ENCODE results near the gene RPS6KA5. TPM values are rescaled to one million over a fixed set of nuclear protein-coding genes. Genes with fewer than 3 reads are reported as not detected.

The RPS6KA5 gene
- total RNA-seq, 1 experiment from 2014 or later: 8.6 TPM

DNA sequence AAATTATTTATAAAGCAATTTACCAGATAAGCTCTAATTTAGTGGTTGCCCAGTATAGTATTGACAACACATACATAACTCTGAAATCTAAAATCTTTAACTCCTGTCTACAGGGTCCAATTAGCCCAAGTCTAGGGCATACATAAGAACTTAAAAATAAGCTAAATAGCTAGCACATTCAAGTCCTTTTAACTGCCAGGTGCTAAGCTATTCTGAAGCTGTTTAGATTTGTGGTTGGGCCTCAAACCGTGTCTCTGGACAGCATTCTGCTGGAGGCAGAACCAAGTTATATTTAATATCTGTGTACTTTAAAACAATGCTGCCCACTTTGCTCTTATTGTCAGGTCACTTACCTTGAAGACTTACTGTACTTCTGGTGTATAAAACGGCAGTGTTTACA lies 19.0 kb downstream of the RPS6KA5 start:
- CTCF ChIA-PET: no interaction called here
- intact Hi-C loops (cut with micrococcal nuclease): no loop called here
- Histone ChIP-seq H4K20me1 (ENCODE audit: low read length) (no peaks in the 10 kb centered on the region), H3K9ac (ENCODE audit: low read length) (no peak overlapping the region), H2AFZ (ENCODE audit: low read length) (no peak overlapping the region), H3K36me3 (ENCODE audit: low read depth, low read length) (no peaks in the 10 kb centered on the region), H3K4me2 (ENCODE audit: low read length) (no peak overlapping the region), H3K27me3 (ENCODE audit: low read length) (no peaks in the 10 kb centered on the region), H3F3A (ENCODE audit: low read length, unreplicated experiment) (no peaks in the 10 kb centered on the region), H3K4me3 (ENCODE audit: low read length) (no peak overlapping the region), H3K79me2 (ENCODE audit: low read length) (no peaks in the 10 kb centered on the region), H3K4me1 (ENCODE audit: insufficient read depth, low read length) (no peaks in the 10 kb centered on the region), H3K27ac (ENCODE audit: low read length) (no peak overlapping the region), H3K9me3 (ENCODE audit: low read length) (no peaks in the 10 kb centered on the region), H3K9me2 (replicated peaks; ENCODE audit: low read length) (no peaks in the 10 kb centered on the region)
- POLR2A ChIA-PET (ENCODE audit: unreplicated experiment): interaction anchor here (0.6 kb wide), 1 partner anchor 14 kb away, joined by 4 read pairs; no protein-coding TSS in a partner anchor
- no peak for DNase-seq
- TF ChIP-seq EZH2phosphoT487 (IDR thresholded peaks at IDR 0.05; ENCODE audit: borderline replicate concordance, low read length) (no peak), EZH2 (IDR thresholded peaks at IDR 0.05; ENCODE audit: low read length, unreplicated experiment) (no peak)
- TF ChIP-seq, protein P1, sequence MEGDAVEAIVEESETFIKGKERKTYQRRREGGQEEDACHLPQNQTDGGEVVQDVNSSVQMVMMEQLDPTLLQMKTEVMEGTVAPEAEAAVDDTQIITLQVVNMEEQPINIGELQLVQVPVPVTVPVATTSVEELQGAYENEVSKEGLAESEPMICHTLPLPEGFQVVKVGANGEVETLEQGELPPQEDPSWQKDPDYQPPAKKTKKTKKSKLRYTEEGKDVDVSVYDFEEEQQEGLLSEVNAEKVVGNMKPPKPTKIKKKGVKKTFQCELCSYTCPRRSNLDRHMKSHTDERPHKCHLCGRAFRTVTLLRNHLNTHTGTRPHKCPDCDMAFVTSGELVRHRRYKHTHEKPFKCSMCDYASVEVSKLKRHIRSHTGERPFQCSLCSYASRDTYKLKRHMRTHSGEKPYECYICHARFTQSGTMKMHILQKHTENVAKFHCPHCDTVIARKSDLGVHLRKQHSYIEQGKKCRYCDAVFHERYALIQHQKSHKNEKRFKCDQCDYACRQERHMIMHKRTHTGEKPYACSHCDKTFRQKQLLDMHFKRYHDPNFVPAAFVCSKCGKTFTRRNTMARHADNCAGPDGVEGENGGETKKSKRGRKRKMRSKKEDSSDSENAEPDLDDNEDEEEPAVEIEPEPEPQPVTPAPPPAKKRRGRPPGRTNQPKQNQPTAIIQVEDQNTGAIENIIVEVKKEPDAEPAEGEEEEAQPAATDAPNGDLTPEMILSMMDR (conservative IDR thresholded peaks at IDR 0.05; ENCODE audit: low read depth, low read length): no peak
- peak; percentile 42; the same call in 1 of the 2 replicates for ATAC-seq
- no TSS peak for BruUV-seq (replicated peaks)

DNA sequence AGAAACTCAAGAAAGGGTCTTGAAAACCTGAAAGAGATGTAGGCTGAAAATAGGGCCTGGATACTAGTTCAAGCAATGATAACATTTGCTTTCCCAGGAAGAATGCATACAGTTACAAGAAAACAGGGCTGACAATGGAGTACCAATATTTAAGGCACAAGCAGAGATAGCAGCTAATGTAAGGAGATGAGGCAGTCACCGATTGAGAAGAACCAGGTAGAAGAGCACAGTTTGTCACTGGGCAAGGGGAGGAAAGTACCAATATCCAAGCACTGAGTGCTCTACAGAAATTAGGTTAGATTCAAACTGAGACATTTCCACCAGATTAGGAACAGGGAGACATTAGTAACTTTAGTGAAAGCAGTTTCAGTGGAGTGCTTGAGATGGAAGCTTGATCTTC lies 19.9 kb downstream of the RPS6KA5 start:
- Histone ChIP-seq H3K27me3 (ENCODE audit: low read length) (no peaks in the 10 kb centered on the region), H3K9ac (ENCODE audit: low read length) (no peak overlapping the region), H3K9me2 (replicated peaks; ENCODE audit: low read length) (no peaks in the 10 kb centered on the region), H3K4me2 (ENCODE audit: low read length) (no peak overlapping the region), H3K36me3 (ENCODE audit: low read depth, low read length) (no peaks in the 10 kb centered on the region), H3F3A (ENCODE audit: low read length, unreplicated experiment) (no peaks in the 10 kb centered on the region), H3K9me3 (ENCODE audit: low read length) (no peaks in the 10 kb centered on the region), H2AFZ (ENCODE audit: low read length) (no peak overlapping the region), H4K20me1 (ENCODE audit: low read length) (no peaks in the 10 kb centered on the region), H3K4me3 (ENCODE audit: low read length) (no peak overlapping the region), H3K79me2 (ENCODE audit: low read length) (no peaks in the 10 kb centered on the region), H3K27ac (ENCODE audit: low read length) (no peak overlapping the region), H3K4me1 (ENCODE audit: insufficient read depth, low read length) (no peaks in the 10 kb centered on the region)
- no TSS peak for BruUV-seq (replicated peaks)
- POLR2A ChIA-PET (ENCODE audit: unreplicated experiment): no interaction called here
- TF ChIP-seq EZH2 (IDR thresholded peaks at IDR 0.05; ENCODE audit: low read length, unreplicated experiment) (no peak), EZH2phosphoT487 (IDR thresholded peaks at IDR 0.05; ENCODE audit: borderline replicate concordance, low read length) (no peak)
- TF ChIP-seq, protein P1 (conservative IDR thresholded peaks at IDR 0.05; ENCODE audit: low read depth, low read length): no peak
- DNase-seq (no peak), ATAC-seq (no peak)
- CTCF ChIA-PET: no interaction called here
- intact Hi-C loops (cut with micrococcal nuclease): no loop called here

DNA sequence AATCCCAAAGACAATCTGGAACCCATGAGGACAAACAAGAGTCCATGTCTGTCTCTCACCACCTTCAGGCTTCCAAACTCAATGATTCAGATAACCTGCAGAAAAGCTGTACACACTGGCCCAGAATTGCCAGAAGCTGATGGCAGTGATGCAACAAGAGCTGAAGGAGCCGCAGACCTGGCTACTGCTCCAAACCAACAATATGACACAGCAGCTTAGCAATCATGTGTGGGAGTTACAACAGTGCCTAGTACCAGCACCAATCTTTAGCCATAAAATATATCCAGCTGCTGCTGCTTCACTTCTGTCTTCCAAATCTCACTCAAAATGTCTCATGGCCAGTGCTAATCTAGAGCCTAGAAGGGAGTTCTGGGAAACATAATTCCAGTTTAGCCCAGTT lies 22.0 kb downstream of the RPS6KA5 start:
- CTCF ChIA-PET: no interaction called here
- Histone ChIP-seq H3K79me2 (ENCODE audit: low read length) (no peaks in the 10 kb centered on the region), H3K27me3 (ENCODE audit: low read length) (no peaks in the 10 kb centered on the region), H2AFZ (ENCODE audit: low read length) (no peak overlapping the region), H3K4me1 (ENCODE audit: insufficient read depth, low read length) (no peaks in the 10 kb centered on the region), H3K9ac (ENCODE audit: low read length) (no peak overlapping the region), H4K20me1 (ENCODE audit: low read length) (no peaks in the 10 kb centered on the region), H3K9me2 (replicated peaks; ENCODE audit: low read length) (no peaks in the 10 kb centered on the region), H3K36me3 (ENCODE audit: low read depth, low read length) (no peaks in the 10 kb centered on the region), H3K9me3 (ENCODE audit: low read length) (no peaks in the 10 kb centered on the region), H3K4me2 (ENCODE audit: low read length) (no peak overlapping the region), H3K27ac (ENCODE audit: low read length) (no peak overlapping the region), H3F3A (ENCODE audit: low read length, unreplicated experiment) (no peaks in the 10 kb centered on the region), H3K4me3 (ENCODE audit: low read length) (no peak overlapping the region)
- DNase-seq (no peak), ATAC-seq (no peak)
- no peak for TF ChIP-seq EZH2phosphoT487 (IDR thresholded peaks at IDR 0.05; ENCODE audit: borderline replicate concordance, low read length)
- TF ChIP-seq EZH2 (IDR thresholded peaks at IDR 0.05; ENCODE audit: low read length, unreplicated experiment): no peak
- TF ChIP-seq, protein P1 (conservative IDR thresholded peaks at IDR 0.05; ENCODE audit: low read depth, low read length): no peak
- no TSS peak for BruUV-seq (replicated peaks)
- POLR2A ChIA-PET (ENCODE audit: unreplicated experiment): no interaction called here
- intact Hi-C loops (cut with micrococcal nuclease): no loop called here

Measured in PC-3 (cell line).